ENCODE data around the gene AKR1D1.
"Not testable (repeated sequence)": the region's sequence is repeated elsewhere in the genome, so short reads cannot be mapped to it uniquely, and the experiment has no call there.

Gene AKR1D1

DNA sequence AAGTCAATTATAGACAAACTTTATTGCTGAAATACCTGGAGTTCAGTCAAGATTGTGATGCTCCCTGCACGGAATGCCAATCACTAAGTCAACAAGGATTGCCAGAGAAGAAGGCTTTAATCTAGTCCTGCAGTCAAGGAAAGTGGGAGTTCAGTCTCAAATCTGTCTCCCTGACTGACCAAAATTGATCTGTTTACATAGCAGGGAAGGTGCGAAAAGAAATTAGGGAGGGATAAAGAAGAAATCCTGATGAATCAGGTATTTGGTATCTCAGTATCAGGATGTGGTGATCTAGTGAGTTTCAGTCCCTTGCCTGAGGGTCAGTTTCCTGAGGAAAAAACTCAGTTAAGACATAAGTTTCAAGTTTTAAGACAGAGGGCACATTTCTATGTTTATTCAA, 2.1 kb upstream of the AKR1D1 start:
- no peak for DNase-seq

DNA sequence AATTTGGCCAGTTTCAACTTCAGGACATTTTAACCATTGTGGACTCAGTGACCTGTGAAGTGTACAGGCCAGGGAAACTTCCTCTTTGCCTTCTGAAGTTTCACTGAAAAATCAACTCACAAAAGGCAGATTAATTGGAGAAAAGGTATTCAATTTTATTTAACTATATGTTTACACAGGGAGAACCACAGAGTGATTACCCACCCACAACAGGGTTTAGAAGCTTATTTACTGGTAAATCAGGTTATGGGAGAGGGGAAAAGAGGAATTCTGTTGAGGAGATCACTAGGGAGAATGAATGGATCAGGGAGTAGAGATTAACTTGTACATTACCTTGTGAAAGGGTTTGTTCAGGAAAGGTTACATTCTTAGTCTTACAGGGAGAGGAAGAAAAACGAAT, 1.7 kb upstream of the AKR1D1 start:
- no peak for DNase-seq

GRCh38 chr7:138075350-138075749, 909 bp upstream of the AKR1D1 start:
- DNase-seq: no peak

GRCh38 chr7:138075786-138076185, 473 bp upstream of the AKR1D1 start:
- not testable (repeated sequence) for DNase-seq

- DNase-seq: no peak
Measured at GRCh38 chr7:138077809-138078208, 1.6 kb downstream of the AKR1D1 start.

DNA sequence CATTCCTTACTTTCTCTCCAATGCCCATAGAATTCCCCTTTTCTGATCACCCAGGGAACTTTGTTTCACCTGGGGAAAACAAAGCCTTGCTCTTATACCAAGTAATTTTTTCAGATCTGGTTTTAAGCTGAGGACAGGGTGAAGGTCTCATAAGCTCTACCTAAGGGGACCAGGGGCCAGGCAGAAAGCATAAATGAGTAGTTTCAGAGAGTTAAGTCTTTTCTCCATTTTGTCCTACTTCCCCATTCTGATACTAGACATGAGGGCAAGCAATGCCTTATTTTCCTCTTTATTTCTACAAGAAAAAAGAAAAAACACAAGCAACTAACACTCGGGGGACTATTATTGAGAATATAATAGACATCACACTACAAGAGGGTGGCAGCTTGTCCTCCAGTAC, 2.9 kb downstream of the AKR1D1 start:
- DNase-seq: no peak

DNA sequence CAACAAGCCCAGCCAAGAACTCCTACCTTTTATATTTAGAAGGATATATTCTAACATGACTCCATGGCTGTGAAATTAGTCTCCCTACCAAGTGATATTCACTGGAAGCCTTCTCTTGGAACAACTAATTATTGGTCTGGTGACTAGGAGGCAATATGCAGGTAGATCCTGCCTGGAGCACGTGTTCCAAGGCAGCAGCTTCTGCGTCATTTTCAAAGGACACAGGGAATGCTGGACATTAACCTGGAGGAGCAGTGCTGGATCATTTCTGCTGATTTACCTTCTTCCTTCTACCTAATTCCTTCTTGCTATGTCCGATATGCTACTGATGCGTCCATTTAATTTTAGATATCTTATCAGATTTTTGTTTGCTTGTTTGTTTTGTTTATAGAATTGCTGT, 5.6 kb downstream of the AKR1D1 start:
- DNase-seq: no peak

DNA sequence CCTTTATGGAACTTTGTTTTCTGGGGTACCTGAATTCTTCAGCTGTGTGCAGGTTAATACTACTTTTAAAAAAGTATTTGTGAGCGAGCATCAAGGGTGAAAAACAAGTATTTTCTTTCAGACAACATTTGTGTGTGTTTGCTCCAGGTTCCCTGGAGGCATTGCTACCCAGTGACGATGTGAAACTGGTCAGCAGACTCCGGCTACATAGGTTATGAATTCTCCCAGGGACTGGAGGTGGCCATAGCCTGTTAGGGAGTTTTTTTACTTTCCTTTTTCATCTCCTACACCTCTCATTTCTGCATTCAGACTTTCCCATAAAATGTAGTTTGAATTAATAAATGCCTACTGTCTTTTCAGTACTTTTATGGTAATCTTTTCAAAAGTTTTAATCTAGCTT, 7.6 kb downstream of the AKR1D1 start:
- DNase-seq: no peak

DNA sequence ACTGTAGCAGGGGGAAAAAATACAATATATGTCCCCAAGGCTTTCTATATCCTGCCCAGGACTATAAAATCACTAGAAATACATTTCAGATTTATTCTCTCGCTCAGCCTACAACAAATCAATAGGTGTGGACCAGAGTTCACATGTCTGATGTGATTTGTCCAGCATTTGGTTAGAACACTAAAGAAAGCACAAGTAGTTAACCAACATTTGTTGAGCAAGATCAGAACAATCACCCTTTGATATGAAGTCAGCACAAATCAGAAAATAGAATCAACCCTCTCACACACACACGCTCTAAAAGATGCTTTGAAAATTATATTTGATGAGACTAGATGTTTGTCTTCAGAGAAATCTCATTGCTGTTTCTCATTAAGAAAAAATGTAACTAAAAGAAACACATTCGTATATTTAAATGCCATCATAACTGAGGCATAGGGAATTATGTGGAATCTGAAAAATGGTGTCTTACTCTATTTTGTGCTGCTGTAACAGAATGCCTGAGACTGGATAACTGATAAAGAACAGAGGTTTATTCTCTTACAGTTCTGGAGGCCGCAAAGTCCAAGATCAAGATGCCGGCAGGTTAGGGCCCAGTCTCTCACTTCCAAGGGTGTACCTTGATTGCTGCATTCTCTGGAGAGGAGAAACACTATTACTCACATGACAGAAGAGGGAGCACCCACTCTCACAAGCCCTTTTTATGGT, 10.5 kb downstream of the AKR1D1 start:
- no peak for DNase-seq

GRCh38 chr7:138089080-138089901, 13.0 kb downstream of the AKR1D1 start:
- no peak for DNase-seq

GRCh38 chr7:138091032-138091431, 14.8 kb downstream of the AKR1D1 start:
- no peak for DNase-seq

- not testable (repeated sequence) for DNase-seq
Measured at GRCh38 chr7:138091840-138092239, 15.6 kb downstream of the AKR1D1 start.

DNA sequence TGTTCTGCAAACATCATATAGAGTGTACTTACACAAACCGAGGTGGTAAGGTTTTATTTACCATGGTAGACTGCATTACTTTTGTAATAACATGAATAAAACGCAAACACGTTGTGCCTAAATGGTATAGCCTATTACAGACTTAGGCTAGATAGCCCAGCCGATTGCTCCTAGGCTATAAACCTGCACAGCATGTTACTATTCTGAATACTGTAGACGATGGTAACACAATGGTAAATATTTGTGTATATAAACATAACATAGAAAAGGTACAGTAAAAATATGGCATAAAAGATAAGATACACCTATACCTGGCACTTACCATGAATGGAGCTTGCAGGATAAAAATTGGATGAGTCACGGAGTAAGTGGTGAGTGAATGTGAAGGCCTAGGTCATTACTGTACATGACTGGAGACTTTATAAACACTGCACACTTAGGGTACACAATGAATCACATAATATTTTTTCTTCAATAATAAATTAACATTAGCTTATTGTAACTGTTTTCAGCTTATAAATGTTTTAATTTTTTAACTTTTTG, 16.3 kb downstream of the AKR1D1 start:
- no peak for DNase-seq

DNA sequence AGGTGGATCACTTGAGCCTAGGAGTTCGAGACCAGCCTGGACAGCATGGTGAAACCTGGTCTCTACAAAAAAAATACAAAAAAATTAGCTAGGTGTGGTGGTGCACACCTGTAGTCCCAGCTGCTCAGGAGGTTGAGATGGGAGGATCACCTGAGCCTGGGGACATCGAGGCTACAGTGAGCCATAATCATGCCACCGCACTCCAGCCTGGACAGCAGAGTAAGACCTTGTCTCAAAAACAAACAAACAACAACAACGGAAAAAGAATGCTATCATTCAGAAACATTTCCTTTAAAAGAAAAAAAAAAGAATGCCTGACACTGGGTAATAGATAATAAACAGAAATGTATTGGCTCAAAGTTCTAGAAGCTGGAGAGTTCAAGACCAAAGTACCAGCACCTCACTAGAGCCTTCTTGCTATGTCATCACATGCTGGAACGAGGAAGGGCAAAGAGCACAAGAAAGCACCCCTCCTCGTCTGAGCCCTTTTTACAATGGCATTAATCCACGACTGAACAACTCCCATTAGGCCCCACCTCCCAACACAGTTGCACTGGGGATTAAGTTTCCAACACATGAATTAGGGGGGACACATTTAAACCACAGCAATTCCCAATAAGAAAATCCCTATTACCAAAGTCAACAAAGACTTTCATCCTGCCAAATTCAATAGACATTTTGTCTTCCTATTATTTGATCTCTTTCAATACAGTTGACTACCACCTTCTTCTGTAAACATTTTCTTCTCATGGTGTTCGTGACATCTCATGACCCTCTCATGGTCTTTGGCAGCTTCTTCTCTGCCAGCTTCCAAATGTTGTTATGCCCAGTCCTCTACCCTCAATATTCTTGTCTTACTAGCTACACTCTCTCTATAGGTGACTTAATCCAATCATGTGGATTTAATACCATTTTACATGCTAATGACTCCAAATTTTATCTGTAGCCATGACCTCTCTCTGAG, 20.0 kb downstream of the AKR1D1 start:
- no peak for DNase-seq

GRCh38 chr7:138097064-138097741, 20.9 kb downstream of the AKR1D1 start:
- peak in 2 of 56 donors; percentile 5 for DNase-seq

- DNase-seq: no peak
Measured at GRCh38 chr7:138099813-138100212, 23.6 kb downstream of the AKR1D1 start.

GRCh38 chr7:138105221-138105620, 29.0 kb downstream of the AKR1D1 start:
- no peak for DNase-seq

DNA sequence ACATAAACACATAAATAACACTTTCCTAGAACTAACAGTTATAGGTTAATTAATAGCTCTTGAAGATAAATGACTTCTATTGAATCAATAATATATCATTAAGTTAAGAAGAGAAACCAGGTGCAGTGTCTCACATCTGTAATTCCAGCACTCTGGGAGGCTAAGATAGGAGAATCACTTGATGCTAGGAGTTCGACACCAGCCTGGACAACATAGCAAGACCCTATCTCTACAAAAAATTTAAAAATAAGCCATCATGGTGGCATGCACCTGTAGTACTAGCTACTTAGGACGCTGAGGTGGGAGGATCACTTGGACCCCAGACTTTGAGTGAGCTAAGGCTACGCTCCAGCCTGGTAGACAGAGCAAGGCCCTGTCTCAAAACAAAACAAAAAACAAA, 38.8 kb downstream of the AKR1D1 start:
- DNase-seq: no peak

- no peak for DNase-seq
Measured at GRCh38 chr7:138116141-138116540, 39.9 kb downstream of the AKR1D1 start.

GRCh38 chr7:138116892-138117291, 40.6 kb downstream of the AKR1D1 start:
- no peak for DNase-seq
